PFSK-1 (cell line): ENCODE results near the gene ZFPM1.

Experiments
- POLR2AphosphoS5 ChIP-seq: IDR thresholded peaks from 2 replicates; pipeline ENCODE4 v1.6.1; 2012; ENCODE audit warnings: low read depth, mild to moderate bottlenecking, control low read depth, low read length, moderate library complexity
- REST ChIP-seq, 2 experiments: IDR thresholded peaks; 2 replicates each; pipeline versions ENCODE4 v1.6.1 to v1.8.0; 2011 to 2012; ENCODE audit warnings: low read depth in 2 of 2, low read length in 2 of 2, control low read depth in 1 of 2, inconsistent platforms in 1 of 2, mild to moderate bottlenecking in 1 of 2, moderate library complexity in 1 of 2; ENCODE audit not compliant: insufficient read depth in 1 of 2
- SIN3A ChIP-seq: IDR thresholded peaks from 2 replicates; pipeline ENCODE4 v1.6.1; 2012; ENCODE audit warnings: mild to moderate bottlenecking, low read length, moderate library complexity, borderline replicate concordance; ENCODE audit not compliant: insufficient read depth
- TAF1 ChIP-seq: IDR thresholded peaks from 2 replicates; pipeline ENCODE4 v1.6.1; 2012; ENCODE audit warnings: low read length, control low read depth, borderline replicate concordance; ENCODE audit not compliant: insufficient read depth

- TF ChIP-seq TAF1 = no peak
- TF ChIP-seq REST (IDR thresholded peaks at IDR 0.05; ENCODE audit: insufficient read depth in 1 of 2, low read depth in 2 of 2, low read length in 2 of 2) = no peak
- TF ChIP-seq SIN3A = no peak
- no peak for TF ChIP-seq POLR2AphosphoS5
Observed at GRCh38 chr16:88452482-88453216, 431 bp upstream of the ZFPM1 start.
